Endothelial cell (in vitro differentiated cells): Measurements from ENCODE around the gene SHQ1. TPM values are rescaled to one million over a fixed set of nuclear protein-coding genes. Genes with fewer than 3 reads are reported as not detected.

ENCODE experiments used
- DNase-seq: peaks from one replicate; pipeline ENCODE4 v3.0.0; 2021; ENCODE audit warnings: low spot score
- H3K27ac Mint-ChIP-seq: one replicate; pipeline ENCODE4 v1.8.0; 2021; ENCODE audit warnings: mixed read lengths, inconsistent platforms; ENCODE audit not compliant: unreplicated experiment
- H3K27me3 Mint-ChIP-seq: one replicate; pipeline ENCODE4 v1.8.0; 2021; ENCODE audit warnings: mild to moderate bottlenecking, moderate library complexity, mixed read lengths, inconsistent platforms; ENCODE audit not compliant: unreplicated experiment
- H3K36me3 Mint-ChIP-seq: one replicate; pipeline ENCODE4 v1.8.0; 2021; ENCODE audit warnings: mild to moderate bottlenecking, low read depth, mixed read lengths, inconsistent platforms; ENCODE audit not compliant: unreplicated experiment
- H3K4me1 Mint-ChIP-seq: one replicate; pipeline ENCODE4 v1.8.0; 2021; ENCODE audit warnings: mild to moderate bottlenecking, mixed read lengths, inconsistent platforms; ENCODE audit not compliant: unreplicated experiment
- H3K4me3 Mint-ChIP-seq: one replicate; pipeline ENCODE4 v1.8.0; 2021; ENCODE audit warnings: mild to moderate bottlenecking, mixed read lengths, inconsistent platforms; ENCODE audit not compliant: unreplicated experiment
- H3K9me3 Mint-ChIP-seq: one replicate; pipeline ENCODE4 v1.8.0; 2021; ENCODE audit warnings: mixed read lengths, inconsistent platforms; ENCODE audit not compliant: unreplicated experiment
- total RNA-seq: library from RNA; stranded (reverse); fragmentation: NEBNext Ultra II Directional; extraction: Animal tissue kit (Norgen Biotek cat#: 25700); gene quantifications from one replicate; pipeline ENCODE4 v1.2.1, GENCODE V29; 2021; ENCODE audit not compliant: unreplicated experiment
- TF ChIP-seq, protein P1 (sequence below): fragments of 200-600 bp; sonication (generic); IDR thresholded peaks from one replicate; pipeline ENCODE4 v1.5.0; 2021; ENCODE audit warnings: antibody characterized with exemption; ENCODE audit not compliant: unreplicated experiment

The SHQ1 gene
- total RNA-seq, 1 donor from 2014 or later, result 26.9 TPM

DNA sequence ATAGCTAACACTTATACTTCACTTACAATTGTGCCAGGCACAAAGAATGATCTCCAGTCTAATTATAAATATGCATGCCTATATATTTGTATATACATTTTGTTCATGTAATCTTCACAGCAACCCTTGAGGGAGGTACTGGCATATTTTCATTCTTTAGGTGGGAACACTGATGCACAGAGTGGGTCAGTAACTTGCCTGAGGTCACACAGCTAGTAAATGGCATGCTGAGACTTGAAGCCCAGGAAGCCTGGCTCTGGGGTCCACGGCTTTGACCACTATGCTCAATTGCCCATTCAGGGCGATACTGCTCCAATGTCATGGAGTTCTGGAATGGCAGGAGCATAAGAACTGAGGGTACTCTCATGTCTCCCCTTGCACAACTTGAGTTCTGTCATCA lies 139.8 kb downstream of the SHQ1 start:
- no peak for DNase-seq
- H3K27ac Mint-ChIP-seq, result no peak overlapping the region
- no peak overlapping the region for H3K4me3 Mint-ChIP-seq
- no peaks in the 10 kb centered on the region for H3K27me3 Mint-ChIP-seq
- no peaks in the 10 kb centered on the region for H3K4me1 Mint-ChIP-seq
- H3K9me3 Mint-ChIP-seq, result no peaks in the 10 kb centered on the region
- H3K36me3 Mint-ChIP-seq, result no peaks in the 10 kb centered on the region
- TF ChIP-seq, protein P1, sequence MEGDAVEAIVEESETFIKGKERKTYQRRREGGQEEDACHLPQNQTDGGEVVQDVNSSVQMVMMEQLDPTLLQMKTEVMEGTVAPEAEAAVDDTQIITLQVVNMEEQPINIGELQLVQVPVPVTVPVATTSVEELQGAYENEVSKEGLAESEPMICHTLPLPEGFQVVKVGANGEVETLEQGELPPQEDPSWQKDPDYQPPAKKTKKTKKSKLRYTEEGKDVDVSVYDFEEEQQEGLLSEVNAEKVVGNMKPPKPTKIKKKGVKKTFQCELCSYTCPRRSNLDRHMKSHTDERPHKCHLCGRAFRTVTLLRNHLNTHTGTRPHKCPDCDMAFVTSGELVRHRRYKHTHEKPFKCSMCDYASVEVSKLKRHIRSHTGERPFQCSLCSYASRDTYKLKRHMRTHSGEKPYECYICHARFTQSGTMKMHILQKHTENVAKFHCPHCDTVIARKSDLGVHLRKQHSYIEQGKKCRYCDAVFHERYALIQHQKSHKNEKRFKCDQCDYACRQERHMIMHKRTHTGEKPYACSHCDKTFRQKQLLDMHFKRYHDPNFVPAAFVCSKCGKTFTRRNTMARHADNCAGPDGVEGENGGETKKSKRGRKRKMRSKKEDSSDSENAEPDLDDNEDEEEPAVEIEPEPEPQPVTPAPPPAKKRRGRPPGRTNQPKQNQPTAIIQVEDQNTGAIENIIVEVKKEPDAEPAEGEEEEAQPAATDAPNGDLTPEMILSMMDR, result no peak

DNA sequence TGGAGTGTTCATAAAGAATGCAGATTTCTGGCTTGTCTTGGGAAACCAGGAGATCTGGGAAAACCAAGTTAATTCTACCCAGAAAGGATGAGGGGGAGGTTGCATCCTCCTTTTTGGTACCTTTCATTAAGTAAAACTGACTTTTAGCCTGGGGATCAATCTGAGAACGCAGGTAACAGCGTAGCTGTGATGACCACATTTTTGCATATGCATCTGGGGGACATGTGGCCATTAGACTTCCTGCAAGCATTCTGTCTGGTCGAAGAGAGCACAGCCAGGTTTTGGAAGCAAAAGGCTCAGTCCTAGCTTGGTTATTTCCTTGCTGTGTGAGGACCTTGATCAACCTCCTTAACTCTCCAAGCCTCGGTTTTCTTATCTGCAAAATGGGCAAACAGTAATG lies 145.2 kb downstream of the SHQ1 start:
- H3K9me3 Mint-ChIP-seq, result no peaks in the 10 kb centered on the region
- no peaks in the 10 kb centered on the region for H3K27me3 Mint-ChIP-seq
- no peak overlapping the region for H3K4me3 Mint-ChIP-seq
- no peak overlapping the region for H3K27ac Mint-ChIP-seq
- no peak for DNase-seq
- no peaks in the 10 kb centered on the region for H3K36me3 Mint-ChIP-seq
- TF ChIP-seq, protein P1, result no peak
- H3K4me1 Mint-ChIP-seq, result peaks cover 24% of the 10 kb centered on the region

DNA sequence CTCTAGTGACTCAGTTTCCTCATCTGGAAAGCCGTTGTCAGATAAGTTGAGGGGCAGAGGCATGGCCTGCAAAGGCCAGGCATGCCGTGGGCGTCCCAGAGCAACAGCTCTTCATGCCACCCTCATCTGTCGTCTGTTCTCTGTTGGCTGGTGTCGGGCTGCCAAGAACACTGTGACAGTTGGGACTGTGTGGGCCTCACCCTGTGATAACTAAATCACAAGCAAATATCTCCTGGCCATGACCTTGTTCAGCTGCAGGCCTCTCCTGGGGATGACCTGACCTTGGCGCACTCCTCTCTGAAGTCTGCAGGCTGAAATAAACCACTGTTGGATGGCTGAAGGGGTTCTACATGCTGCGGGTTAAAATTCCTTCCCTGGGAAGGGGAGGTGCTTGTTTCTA lies 145.9 kb downstream of the SHQ1 start:
- no peak for DNase-seq
- Mint-ChIP-seq H3K9me3 (no peaks in the 10 kb centered on the region), H3K4me1 (peaks cover 28% of the 10 kb centered on the region), H3K36me3 (no peaks in the 10 kb centered on the region), H3K27me3 (no peaks in the 10 kb centered on the region), H3K4me3 (no peak overlapping the region), H3K27ac (no peak overlapping the region)
- TF ChIP-seq, protein P1, result no peak

DNA sequence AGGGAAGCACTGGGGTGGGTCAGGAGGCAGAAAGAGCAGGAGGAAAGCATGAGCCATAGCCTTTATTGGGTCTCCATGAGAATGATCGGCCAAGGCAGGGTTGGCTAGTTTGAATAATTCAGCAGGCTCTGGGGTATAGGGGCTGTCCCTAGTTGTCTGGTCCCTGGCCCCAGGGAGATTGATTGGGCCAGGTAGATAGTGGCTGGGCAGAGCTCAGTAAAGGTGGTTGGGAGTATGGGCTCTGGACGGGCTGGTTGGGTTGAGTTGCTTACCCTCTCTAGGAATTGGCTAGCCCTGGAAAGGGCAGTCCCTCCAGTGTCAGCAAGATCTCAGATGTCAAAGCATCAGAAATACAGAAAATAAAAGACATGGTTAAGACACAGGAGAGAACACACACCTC lies 148.1 kb downstream of the SHQ1 start:
- Mint-ChIP-seq H3K27ac (peak overlapping the region; percentile 50), H3K4me1 (peaks cover 39% of the 10 kb centered on the region), H3K27me3 (no peaks in the 10 kb centered on the region), H3K9me3 (no peaks in the 10 kb centered on the region), H3K36me3 (no peaks in the 10 kb centered on the region), H3K4me3 (no peak overlapping the region)
- TF ChIP-seq, protein P1, result no peak
- DNase-seq, result no peak

DNA sequence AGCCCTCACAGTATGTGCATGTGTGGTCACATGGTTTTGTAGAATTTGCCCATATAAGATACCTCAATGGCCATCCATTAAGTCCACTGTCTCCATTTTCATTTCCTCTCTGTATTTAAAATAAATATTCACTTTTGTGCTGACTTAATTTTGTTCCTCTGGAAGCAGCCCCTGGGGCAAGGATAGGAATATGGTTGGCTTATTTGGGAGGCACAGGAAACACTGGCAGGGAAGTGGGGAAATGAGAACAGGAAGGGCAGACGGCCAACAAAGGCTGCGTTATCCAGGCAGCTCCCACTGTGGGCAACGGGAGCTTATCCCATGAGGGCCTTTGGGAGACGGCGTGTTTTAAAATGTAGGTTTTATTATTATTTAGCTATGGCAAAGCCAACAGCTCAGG lies 148.6 kb downstream of the SHQ1 start:
- Mint-ChIP-seq H3K27ac (peak overlapping the region; percentile 50), H3K9me3 (no peaks in the 10 kb centered on the region), H3K4me1 (peaks cover 42% of the 10 kb centered on the region), H3K4me3 (no peak overlapping the region), H3K27me3 (no peaks in the 10 kb centered on the region), H3K36me3 (no peaks in the 10 kb centered on the region)
- TF ChIP-seq, protein P1, result no peak
- DNase-seq, result no peak

Other genes with a start within 250 kb of the SHQ1 start
- 1.8 TPM for gene GXYLT2, start 39.6 kb upstream of the SHQ1 start, total RNA-seq
- gene PPP4R2, start 148.4 kb upstream of the SHQ1 start, total RNA-seq, result 100.0 TPM
- gene EBLN2, start 213.2 kb upstream of the SHQ1 start, total RNA-seq, result 9.4 TPM